ENCODE measurements around the gene RPL38.

The RPL38 gene

DNA sequence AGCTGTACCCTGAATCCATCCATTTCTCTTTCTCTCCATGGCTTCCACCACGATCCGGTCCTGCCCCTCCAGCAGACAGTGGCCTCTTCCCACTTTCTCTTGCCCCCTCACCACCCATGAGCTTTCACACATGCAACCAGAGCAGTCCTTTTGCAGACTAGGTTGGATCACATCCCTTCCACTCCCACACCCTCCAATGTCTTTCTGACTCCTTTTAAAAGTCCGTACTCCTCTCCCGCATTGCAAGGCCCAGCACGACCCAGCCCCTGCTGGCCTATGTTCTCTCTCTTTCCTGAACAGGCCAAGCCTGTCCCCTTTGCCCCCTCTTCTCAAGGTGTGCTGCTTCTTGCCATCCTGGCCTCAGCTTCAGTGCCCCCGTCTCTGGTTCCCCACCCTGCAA, 48.1 kb downstream of the RPL38 start:
- in situ Hi-C loops (cut with MboI; ENCODE audit: low sequenced_read_pairs, unreplicated experiment), result no loop called here
- no peak for DNase-seq (ENCODE audit: low spot score)
- TF ChIP-seq, protein P1, sequence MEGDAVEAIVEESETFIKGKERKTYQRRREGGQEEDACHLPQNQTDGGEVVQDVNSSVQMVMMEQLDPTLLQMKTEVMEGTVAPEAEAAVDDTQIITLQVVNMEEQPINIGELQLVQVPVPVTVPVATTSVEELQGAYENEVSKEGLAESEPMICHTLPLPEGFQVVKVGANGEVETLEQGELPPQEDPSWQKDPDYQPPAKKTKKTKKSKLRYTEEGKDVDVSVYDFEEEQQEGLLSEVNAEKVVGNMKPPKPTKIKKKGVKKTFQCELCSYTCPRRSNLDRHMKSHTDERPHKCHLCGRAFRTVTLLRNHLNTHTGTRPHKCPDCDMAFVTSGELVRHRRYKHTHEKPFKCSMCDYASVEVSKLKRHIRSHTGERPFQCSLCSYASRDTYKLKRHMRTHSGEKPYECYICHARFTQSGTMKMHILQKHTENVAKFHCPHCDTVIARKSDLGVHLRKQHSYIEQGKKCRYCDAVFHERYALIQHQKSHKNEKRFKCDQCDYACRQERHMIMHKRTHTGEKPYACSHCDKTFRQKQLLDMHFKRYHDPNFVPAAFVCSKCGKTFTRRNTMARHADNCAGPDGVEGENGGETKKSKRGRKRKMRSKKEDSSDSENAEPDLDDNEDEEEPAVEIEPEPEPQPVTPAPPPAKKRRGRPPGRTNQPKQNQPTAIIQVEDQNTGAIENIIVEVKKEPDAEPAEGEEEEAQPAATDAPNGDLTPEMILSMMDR (IDR thresholded peaks at IDR 0.05; ENCODE audit: borderline replicate concordance, control extremely low read depth, extremely low read depth, insufficient read depth, missing control alignments), result no peak

DNA sequence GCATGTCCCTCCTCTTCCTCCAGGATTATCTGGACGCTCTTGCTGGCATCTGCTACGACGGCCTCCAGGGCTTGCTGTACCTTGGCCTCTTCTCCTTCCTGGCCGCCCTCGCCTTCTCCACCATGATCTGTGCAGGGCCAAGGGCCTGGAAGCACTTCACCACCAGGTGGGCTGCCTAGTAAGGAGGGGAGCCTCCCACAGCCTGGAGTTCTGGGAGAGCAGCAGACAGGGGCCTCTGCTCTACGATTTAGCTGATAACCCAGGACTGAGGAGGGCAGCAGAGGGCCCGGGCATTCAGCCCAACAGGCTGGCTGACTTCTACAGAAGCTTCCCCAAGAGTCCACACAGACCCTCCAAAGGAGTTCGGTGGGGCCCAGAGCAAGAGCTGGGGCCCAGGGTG, 48.7 kb downstream of the RPL38 start:
- no peak for DNase-seq (ENCODE audit: low spot score)
- TF ChIP-seq, protein P1 (IDR thresholded peaks at IDR 0.05; ENCODE audit: borderline replicate concordance, control extremely low read depth, extremely low read depth, insufficient read depth, missing control alignments), result no peak
- in situ Hi-C loops (cut with MboI; ENCODE audit: low sequenced_read_pairs, unreplicated experiment), result no loop called here

- no peak for DNase-seq (ENCODE audit: low spot score)
- in situ Hi-C loops (cut with MboI; ENCODE audit: low sequenced_read_pairs, unreplicated experiment), result no loop called here
- TF ChIP-seq, protein P1 (IDR thresholded peaks at IDR 0.05; ENCODE audit: borderline replicate concordance, control extremely low read depth, extremely low read depth, insufficient read depth, missing control alignments), result no peak
Measured at GRCh38 chr17:74253036-74253435, 49.6 kb downstream of the RPL38 start.

DNA sequence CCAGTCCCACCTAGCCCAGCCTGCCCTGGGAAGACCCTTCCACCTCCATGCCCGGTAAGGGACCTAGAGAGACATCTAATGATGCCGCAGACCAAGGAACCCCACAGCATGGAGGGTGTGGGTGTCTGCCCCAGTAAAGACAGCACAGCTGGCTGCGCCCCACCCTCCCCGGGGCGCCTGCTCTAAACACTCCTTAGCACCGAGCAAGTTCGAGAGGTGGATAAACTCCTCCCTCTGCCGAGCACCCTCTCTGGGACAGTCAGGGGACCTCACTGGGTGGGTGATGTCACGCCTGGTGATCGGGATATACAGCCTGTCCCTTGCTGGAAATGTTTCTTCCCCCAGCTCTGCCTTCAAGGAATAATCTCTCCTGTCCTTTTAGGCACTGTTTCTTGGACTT, 53.8 kb downstream of the RPL38 start:
- TF ChIP-seq, protein P1 (IDR thresholded peaks at IDR 0.05; ENCODE audit: borderline replicate concordance, control extremely low read depth, extremely low read depth, insufficient read depth, missing control alignments), result no peak
- DNase-seq (ENCODE audit: low spot score), result no peak
- in situ Hi-C loops (cut with MboI; ENCODE audit: low sequenced_read_pairs, unreplicated experiment), result no loop called here

DNA sequence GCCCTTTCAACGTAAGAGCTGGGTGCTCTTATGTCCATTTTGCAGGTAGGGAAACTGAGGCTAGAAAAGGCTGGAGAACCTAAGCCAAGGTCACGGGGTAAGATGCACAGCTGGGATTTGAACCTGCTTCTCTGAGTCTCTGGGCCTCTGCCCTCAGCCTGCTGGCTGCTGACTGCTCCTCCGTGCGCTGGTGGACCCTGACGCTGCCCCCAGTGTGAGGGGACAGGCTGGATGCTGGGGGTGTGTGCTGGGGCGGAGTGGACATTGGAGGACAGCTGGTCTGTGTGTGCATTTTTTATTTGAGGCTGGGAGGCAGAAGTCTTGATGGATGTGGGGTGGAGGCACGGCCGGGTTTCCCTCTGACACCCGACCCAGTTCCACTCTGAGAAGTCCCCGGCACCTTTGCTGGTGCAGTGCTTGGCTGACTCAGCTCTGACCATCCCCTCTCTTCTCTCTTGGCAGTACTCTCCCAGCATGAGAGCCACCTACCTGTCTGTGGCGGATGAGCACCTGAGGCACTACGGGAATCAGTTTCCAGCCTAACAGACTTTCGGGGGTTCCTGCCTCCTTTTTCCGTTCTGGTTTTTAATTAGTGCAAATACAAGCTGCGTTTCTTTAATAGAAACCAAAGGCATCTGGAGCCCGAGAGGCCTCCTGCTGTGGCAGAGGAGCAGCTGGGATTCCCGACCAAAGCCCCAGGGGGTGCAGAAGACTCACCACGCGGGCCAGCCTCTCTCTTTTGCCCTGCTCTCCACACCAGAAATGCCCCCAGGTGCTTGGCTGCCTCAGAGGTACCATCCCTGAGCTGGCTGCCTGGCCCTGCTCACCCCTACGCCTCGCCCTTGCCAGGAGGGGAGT, 56.4 kb downstream of the RPL38 start:
- in situ Hi-C loops (cut with MboI; ENCODE audit: low sequenced_read_pairs, unreplicated experiment), result no loop called here
- TF ChIP-seq, protein P1 (IDR thresholded peaks at IDR 0.05; ENCODE audit: borderline replicate concordance, control extremely low read depth, extremely low read depth, insufficient read depth, missing control alignments), result no peak
- DNase-seq (ENCODE audit: low spot score), result no peak

Measured in GM13976 (cell line).